Endothelial cell of umbilical vein (primary cell): ENCODE results near the gene C5orf58.

Experiments used
- CTCF ChIP-seq, 2 donors: IDR thresholded peaks; 1 replicate in 1 of 2; 2 replicates in 1 of 2; pipeline ENCODE4 v1.5.1; 2011; ENCODE audit warnings: low read length in 2 of 2, mild to moderate bottlenecking in 2 of 2, moderate library complexity in 2 of 2, control low read depth in 1 of 2, inconsistent platforms in 1 of 2, low read depth in 1 of 2; ENCODE audit not compliant: insufficient read depth in 1 of 2; ENCODE audit errors: extremely low read depth in 1 of 2
- EZH2 ChIP-seq: IDR thresholded peaks from 2 replicates; pipeline ENCODE4 v1.6.1; 2012; ENCODE audit warnings: borderline replicate concordance, low read depth, mild to moderate bottlenecking, moderate library complexity, low read length, inconsistent platforms; ENCODE audit not compliant: severe bottlenecking
- FOS ChIP-seq: IDR thresholded peaks from 2 replicates; pipeline ENCODE4 v1.6.1; 2011; ENCODE audit warnings: mild to moderate bottlenecking, low read length, moderate library complexity, borderline replicate concordance; ENCODE audit not compliant: insufficient read depth
- GATA2 ChIP-seq: IDR thresholded peaks from 2 replicates; pipeline ENCODE4 v1.7.0; 2011; ENCODE audit warnings: low read depth, mild to moderate bottlenecking, moderate library complexity, mixed read lengths, low read length; ENCODE audit not compliant: insufficient read length, insufficient read depth
- JUN ChIP-seq: IDR thresholded peaks from 2 replicates; pipeline ENCODE4 v1.6.1; 2011; ENCODE audit warnings: borderline replicate concordance, low read depth; ENCODE audit not compliant: insufficient read length, insufficient read depth
- MAX ChIP-seq: IDR thresholded peaks from 2 replicates; pipeline ENCODE4 v1.6.1; 2011; ENCODE audit not compliant: insufficient read depth, insufficient read length
- MYC ChIP-seq: IDR thresholded peaks from one replicate; pipeline ENCODE4 v1.6.1; 2011; ENCODE audit warnings: mild to moderate bottlenecking, low read depth, low read length
- POLR2A ChIP-seq: IDR thresholded peaks from 2 replicates; pipeline ENCODE4 v1.6.1; 2012; ENCODE audit warnings: low read depth, mild to moderate bottlenecking, control low read depth, low read length
- POLR2AphosphoS5 ChIP-seq: IDR thresholded peaks from 2 replicates; pipeline ENCODE4 v1.6.1; 2012; ENCODE audit warnings: low read depth, mild to moderate bottlenecking, control low read depth, low read length, moderate library complexity; ENCODE audit not compliant: insufficient read depth

GRCh38 chr5:170254056-170254455 is 21.3 kb downstream of the C5orf58 start:
- TF ChIP-seq POLR2A (no peak), CTCF (IDR thresholded peaks at IDR 0.05; ENCODE audit: extremely low read depth in 1 of 2, insufficient read depth in 1 of 2, low read depth in 1 of 2, low read length in 2 of 2) (no peak), POLR2AphosphoS5 (no peak), EZH2 (no peak), GATA2 (no peak), JUN (no peak), MYC (no peak), MAX (no peak), FOS (no peak)
